ENCODE data around the gene MPND. TPM values are rescaled to one million over a fixed set of nuclear protein-coding genes. Genes with fewer than 3 reads are reported as not detected.

Gene MPND, protein sequence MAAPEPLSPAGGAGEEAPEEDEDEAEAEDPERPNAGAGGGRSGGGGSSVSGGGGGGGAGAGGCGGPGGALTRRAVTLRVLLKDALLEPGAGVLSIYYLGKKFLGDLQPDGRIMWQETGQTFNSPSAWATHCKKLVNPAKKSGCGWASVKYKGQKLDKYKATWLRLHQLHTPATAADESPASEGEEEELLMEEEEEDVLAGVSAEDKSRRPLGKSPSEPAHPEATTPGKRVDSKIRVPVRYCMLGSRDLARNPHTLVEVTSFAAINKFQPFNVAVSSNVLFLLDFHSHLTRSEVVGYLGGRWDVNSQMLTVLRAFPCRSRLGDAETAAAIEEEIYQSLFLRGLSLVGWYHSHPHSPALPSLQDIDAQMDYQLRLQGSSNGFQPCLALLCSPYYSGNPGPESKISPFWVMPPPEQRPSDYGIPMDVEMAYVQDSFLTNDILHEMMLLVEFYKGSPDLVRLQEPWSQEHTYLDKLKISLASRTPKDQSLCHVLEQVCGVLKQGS
- total RNA-seq = 3.9 and 6.9 TPM in 2 replicates

DNA sequence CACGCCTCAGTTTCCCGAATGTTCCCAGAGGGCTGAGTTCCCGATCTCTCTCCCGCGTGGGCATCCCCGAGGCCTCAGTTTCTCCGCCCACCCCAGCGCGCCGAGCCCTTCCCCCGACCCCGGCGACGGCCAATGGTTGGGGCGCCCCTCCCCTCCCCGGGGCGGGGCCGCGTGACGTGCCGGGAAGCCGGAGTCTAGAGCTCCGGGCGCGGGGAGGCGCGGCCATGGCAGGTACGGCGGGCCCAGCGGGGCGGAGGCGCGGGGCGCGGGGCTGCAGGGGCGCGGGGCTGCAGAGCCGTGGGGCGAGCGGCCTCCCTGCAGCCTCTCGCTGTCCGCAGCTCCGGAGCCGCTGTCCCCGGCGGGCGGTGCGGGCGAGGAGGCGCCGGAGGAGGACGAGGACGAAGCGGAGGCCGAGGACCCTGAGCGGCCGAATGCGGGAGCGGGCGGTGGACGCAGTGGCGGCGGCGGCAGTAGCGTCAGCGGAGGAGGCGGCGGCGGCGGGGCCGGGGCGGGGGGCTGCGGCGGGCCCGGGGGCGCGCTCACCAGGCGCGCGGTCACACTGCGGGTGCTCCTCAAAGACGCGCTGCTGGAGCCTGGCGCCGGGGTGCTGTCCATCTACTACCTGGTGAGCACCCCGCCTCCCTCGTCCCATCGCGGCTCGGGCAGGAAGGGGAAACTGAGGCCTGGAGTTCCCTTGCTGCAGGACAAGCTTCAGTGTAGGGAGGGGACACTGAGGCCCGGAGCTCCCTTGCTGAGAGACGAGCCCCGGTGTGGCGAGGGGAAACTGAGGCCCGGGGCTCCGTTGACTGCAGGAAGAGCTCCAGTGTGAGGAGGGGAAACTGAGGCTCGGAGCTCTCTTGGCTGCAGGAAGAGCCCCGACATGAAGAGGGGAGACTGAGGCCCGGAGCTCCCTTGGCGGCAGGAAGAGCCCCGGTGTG is at the start of gene MPND:
MPND (plus strand) TSS at position 193 of the 938 bp plus-strand sequence; CDS start at position 225, 32 bp downstream.

DNA sequence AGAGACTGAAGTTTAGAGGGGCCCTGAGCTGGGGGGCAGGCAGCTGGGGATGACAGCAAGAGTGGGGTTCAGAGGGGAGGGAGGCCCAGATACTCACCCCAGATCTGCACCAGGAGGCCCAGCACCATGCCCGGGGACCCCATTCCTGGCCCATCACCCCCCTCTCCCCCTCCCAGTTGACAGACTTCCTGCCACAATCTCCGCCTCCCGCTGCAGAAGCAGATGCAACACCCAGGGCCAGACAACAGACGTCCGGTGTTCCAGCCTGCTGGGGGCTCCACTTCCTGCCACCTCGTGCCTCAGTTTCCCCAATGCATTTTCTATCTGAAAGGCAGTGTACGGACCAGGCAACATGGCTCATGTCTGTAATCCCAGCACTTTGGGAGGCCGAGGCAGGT is 41.1 kb upstream of the MPND start, which contains the start of gene TMIGD2:
TMIGD2 (minus strand) TSS at position 147 of the 398 bp plus-strand sequence; CDS start at position 143, 4 bp downstream.

DNA sequence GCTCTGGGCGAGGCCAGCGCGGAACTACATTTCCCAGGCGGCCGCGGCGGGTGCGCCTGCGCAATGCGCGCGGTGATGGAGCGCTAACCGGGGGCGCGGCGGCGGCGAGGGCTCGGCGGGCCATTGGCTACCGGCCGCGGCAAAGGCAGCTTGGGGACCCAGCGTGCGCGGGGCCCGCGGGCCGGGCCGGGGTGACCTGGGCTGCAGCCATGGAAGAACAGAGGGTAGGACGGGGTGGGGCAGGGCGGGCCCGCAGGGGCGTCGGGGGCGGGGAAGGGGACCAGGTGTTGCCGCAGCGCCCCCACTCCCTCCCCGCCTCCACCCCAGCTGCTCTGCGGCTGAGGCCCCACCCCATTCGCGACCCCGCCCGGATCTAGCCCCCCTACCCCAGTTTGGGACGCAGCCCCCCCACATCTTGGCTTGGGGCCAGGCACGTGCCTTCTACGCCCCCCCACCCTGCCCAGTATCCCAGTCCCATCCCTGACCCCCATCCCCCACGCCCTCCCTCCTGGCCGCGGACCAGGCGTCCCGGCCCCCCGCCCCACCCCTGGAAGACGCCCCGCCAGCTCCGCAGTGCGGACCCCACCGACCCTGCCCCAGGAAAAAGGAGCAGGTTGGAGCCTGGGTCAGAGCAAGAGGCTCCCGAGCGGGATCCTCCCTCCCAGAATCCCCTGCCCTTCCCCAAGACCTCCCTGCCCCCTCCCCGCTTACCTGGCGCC is 38.7 kb upstream of the MPND start, which contains the start of gene FSD1:
FSD1 (plus strand) TSS at position 61 of the 719 bp plus-strand sequence; CDS start at position 210, 149 bp downstream.

DNA sequence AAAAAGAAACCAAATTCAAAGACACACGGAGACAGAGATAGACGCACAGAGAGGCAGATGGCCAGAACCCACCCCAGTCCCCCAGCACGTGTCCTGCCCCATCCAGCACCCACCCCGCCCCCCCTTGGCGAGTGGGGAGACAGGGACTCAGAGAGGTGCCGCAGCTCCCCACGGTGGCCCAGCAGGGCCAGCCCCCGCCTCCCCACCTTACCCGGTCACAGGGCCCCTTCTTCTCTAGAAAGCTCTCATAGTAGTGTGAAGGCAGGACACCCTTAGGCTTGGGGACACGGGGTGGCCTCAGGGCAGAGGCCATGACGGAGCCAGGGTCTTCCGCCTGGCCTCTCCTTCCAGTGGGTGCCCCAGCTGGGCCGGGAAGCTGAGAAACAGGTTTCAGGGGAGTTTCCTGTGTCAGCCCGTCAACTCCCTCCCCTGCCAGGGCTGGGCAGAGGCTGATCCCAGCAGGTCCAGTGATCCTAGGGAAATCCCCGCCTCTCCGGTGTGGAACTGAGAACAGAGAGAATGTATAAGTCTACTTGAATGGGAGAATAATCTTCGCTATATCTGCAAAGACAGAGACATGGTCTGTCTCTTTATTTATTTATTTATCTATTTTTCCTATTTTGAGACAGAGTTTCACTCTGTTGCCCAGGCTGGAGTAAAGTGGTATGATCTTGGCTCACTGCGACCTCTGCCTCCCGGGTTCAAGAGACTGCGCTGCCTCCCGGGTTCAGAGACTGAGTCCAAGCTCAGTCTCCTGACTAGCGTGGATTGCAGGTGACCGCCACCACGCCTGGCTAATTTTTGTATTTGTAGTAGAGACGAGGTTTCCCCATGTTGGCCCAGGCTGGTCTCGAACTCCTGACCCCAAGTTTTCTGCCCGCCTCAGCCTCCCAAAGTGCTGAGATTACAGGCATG is 4.7 kb upstream of the MPND start, which contains the start of gene STAP2:
STAP2 (minus strand) TSS at position 387 of the 915 bp plus-strand sequence; CDS start at position 313, 74 bp downstream.

DNA sequence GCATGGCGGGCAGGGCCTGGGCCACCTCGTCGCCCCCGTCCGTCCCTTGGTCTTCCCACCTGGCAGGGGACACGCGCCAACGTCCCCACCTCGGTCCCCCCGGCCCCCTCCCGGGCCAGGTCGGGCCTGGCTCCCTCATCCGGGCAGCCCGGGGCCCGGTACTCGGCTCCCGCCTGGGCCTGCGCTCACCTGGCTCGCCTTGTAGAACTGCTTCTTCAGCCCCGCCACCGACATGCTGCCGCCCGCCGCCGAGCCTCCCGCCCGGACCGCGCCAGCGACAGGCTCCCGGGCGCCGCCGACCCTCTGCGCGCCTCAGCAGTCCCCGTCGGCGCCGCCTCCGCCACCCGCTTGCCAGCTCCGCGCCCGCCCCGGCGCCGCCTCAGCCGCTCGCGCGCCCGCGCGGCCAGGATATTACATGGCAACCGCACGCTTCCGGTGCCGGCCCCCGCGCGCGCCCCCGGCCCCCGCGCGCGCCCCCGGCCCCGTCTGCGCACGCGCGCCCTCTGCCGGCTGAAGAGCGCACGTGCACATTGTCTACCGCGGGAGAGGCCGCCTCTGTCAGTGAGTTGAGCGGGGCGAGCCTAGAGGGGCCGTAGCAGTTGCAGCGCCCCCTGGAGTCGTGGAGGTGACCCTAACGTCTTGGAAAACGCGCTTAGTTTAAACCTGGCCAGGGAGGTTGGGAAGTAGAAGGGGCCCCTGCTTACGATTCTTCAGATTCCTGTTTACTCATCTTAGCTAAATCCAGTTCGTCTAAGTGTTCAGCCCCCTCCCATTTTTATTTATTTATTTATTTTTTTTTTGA is 57.0 kb downstream of the MPND start, which contains the start of gene SH3GL1:
SH3GL1 (minus strand) TSS at position 413 of the 802 bp plus-strand sequence; CDS start at position 234, 179 bp downstream.

DNA sequence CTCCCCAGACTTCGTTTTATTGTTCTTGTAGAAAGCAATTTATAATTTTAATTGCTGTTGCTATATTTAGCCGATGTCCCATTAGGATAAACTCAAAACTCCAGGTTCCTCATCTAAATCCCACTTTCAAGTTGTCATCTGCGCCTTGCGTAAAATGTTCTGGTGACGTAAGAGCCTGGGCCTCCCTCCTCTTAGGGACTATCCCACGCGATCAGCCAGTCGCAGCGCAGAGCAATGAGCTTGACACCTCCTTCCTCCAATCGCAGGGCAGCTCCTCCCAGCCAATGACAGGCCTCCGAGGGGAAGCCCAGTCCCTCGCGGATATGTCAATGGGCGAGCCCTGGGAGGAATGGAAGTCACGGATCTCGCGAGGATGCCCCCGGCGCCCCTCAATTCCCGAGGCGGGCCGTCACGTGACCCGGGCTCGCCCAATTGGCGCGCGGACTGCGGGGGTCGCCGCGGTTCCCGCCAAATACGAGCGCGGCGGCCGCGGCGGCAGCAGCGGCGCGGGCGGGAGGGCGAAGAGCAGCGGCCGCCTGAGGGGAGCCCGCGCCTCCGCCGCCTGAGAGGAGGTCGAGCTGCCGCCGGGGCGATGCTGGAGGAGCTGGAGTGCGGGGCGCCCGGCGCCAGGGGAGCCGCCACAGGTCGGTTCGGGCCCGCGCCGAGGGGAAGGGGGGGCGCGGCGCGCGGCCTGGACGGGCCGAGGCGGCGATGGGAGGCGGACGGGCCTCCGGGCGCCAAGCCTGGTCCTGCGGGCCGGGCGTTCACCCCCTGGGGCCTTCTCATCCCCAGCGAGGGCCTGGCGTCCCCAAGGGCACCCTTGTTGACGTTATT is 59.0 kb downstream of the MPND start, which contains the start of gene CHAF1A:
CHAF1A (plus strand) TSS at position 470 of the 834 bp plus-strand sequence; CDS start at position 593, 123 bp downstream.

Other genes with a start within 250 kb of the MPND start
- gene MAP2K2, start 219.4 kb upstream of the MPND start, total RNA-seq = 128 and 137 TPM in 2 replicates
- not detected in 2 replicates for gene CREB3L3, start 189.9 kb upstream of the MPND start, total RNA-seq
- 13.4 and 13.8 TPM in 2 replicates for gene SIRT6, start 161.0 kb upstream of the MPND start, total RNA-seq
- gene ANKRD24, start 160.9 kb upstream of the MPND start, total RNA-seq = 2.1 and 2.5 TPM in 2 replicates
- gene EBI3, start 114.0 kb upstream of the MPND start, total RNA-seq = 0.10 TPM in 1 of 2 replicates, not detected in the other
- gene YJU2, start 96.5 kb upstream of the MPND start, total RNA-seq = 9.7 and 12.1 TPM in 2 replicates
- gene SHD, start 64.3 kb upstream of the MPND start, total RNA-seq = not detected in 2 replicates
- gene TMIGD2, start 41.2 kb upstream of the MPND start, total RNA-seq = not detected in 2 replicates
- gene FSD1, start 39.0 kb upstream of the MPND start, total RNA-seq = 7.8 and 10.4 TPM in 2 replicates
- 0.73 and 2.2 TPM in 2 replicates for gene STAP2, start 4.7 kb upstream of the MPND start, total RNA-seq
- gene SH3GL1, start 57.0 kb downstream of the MPND start, total RNA-seq = 40.9 and 45.2 TPM in 2 replicates
- gene CHAF1A, start 59.1 kb downstream of the MPND start, total RNA-seq = 6.6 and 6.8 TPM in 2 replicates
- 88.3 and 94.6 TPM in 2 replicates for gene UBXN6, start 114.2 kb downstream of the MPND start, total RNA-seq
- gene HDGFL2, start 128.7 kb downstream of the MPND start, total RNA-seq = 34.7 and 38.0 TPM in 2 replicates
- gene PLIN4, start 174.9 kb downstream of the MPND start, total RNA-seq = 0.26 and 2.9 TPM in 2 replicates
- not detected in 2 replicates for gene PLIN5, start 191.7 kb downstream of the MPND start, total RNA-seq
- not detected in 2 replicates for gene LRG1, start 196.5 kb downstream of the MPND start, total RNA-seq
- 0.20 TPM in 2 replicates for gene SEMA6B, start 216.1 kb downstream of the MPND start, total RNA-seq